GM12874 (cell line): ENCODE results near the gene EPB41.

ENCODE experiments used
- CTCF ChIP-seq: IDR thresholded peaks from 2 replicates; pipeline ENCODE4 v1.5.1; 2011; ENCODE audit warnings: low read depth, mild to moderate bottlenecking, control low read depth, low read length, moderate library complexity; ENCODE audit not compliant: insufficient read depth

The EPB41 gene

GRCh38 chr1:28954126-28954726 is 39.9 kb downstream of the EPB41 start:
- no peak for TF ChIP-seq CTCF

GRCh38 chr1:28956038-28956464 is 41.7 kb downstream of the EPB41 start:
- TF ChIP-seq CTCF: no peak

GRCh38 chr1:28965271-28965870 is 51.0 kb downstream of the EPB41 start:
- TF ChIP-seq CTCF: no peak

GRCh38 chr1:28966617-28967016 is 52.2 kb downstream of the EPB41 start:
- no peak for TF ChIP-seq CTCF

GRCh38 chr1:28971980-28972771 is 57.8 kb downstream of the EPB41 start:
- no peak for TF ChIP-seq CTCF

- no peak for TF ChIP-seq CTCF
These were observed 59.4 kb downstream of the EPB41 start for GRCh38 chr1:28973596-28974421.

GRCh38 chr1:28974432-28974831 is 60.1 kb downstream of the EPB41 start:
- no peak for TF ChIP-seq CTCF
